HG03103 (cell line): ENCODE data around the gene RGS16.
A peak's percentile ranks its signal among the peaks of the same experiment; 100 is the strongest.
"Not testable (repeated sequence)": the region's sequence is repeated elsewhere in the genome, so short reads cannot be mapped to it uniquely, and the experiment has no call there.

ENCODE experiments used
- ATAC-seq: cut with Tn5 transposase; IDR thresholded peaks from one replicate; pipeline ENCODE4 v1.9.1; 2021; ENCODE audit warnings: low read depth; ENCODE audit not compliant: unreplicated experiment

The RGS16 gene

GRCh38 chr1:182604175-182605164, at the start of gene RGS16:
TSS of gene RGS16 (minus strand) at chr1:182604389. CDS start at chr1:182604259, 130 bp downstream.
- ATAC-seq = peak; percentile 84

- no peak for ATAC-seq
Measured at GRCh38 chr1:182653986-182654385, 49.8 kb upstream of the RGS16 start.

- ATAC-seq = no peak
Measured at GRCh38 chr1:182652933-182653332, 48.7 kb upstream of the RGS16 start.

GRCh38 chr1:182651339-182651724, 47.1 kb upstream of the RGS16 start:
- no peak for ATAC-seq

GRCh38 chr1:182650678-182651338, 46.6 kb upstream of the RGS16 start:
- no peak for ATAC-seq

- peak; percentile 42 for ATAC-seq
Measured at GRCh38 chr1:182649041-182649440, 44.9 kb upstream of the RGS16 start.

- ATAC-seq = no peak
Measured at GRCh38 chr1:182646739-182647138, 42.5 kb upstream of the RGS16 start.

GRCh38 chr1:182644886-182645285, 40.7 kb upstream of the RGS16 start:
- peak; percentile 60 for ATAC-seq

GRCh38 chr1:182643699-182644098, 39.5 kb upstream of the RGS16 start:
- ATAC-seq = no peak

- ATAC-seq = no peak
Measured at GRCh38 chr1:182642461-182642860, 38.3 kb upstream of the RGS16 start.

GRCh38 chr1:182641561-182641960, 37.4 kb upstream of the RGS16 start:
- ATAC-seq = no peak

- ATAC-seq = no peak
Measured at GRCh38 chr1:182639330-182639729, 35.1 kb upstream of the RGS16 start.

- ATAC-seq = no peak
Measured at GRCh38 chr1:182637769-182638168, 33.6 kb upstream of the RGS16 start.

- ATAC-seq = no peak
Measured at GRCh38 chr1:182635871-182636270, 31.7 kb upstream of the RGS16 start.

- ATAC-seq = no peak
Measured at GRCh38 chr1:182634306-182635072, 30.3 kb upstream of the RGS16 start.

- ATAC-seq = no peak
Measured at GRCh38 chr1:182633657-182634281, 29.6 kb upstream of the RGS16 start.

GRCh38 chr1:182633031-182633430, 28.8 kb upstream of the RGS16 start:
- ATAC-seq = no peak

- ATAC-seq = not testable (repeated sequence)
Measured at GRCh38 chr1:182632441-182632857, 28.3 kb upstream of the RGS16 start.

- ATAC-seq = no peak
Measured at GRCh38 chr1:182631954-182632353, 27.8 kb upstream of the RGS16 start.

- ATAC-seq = no peak
Measured at GRCh38 chr1:182631053-182631677, 27.0 kb upstream of the RGS16 start.
